Astrocyte (in vitro differentiated cells and primary cell): ENCODE measurements around the gene TREML1.

Experiments
- EZH2 ChIP-seq: IDR thresholded peaks from 2 replicates; pipeline ENCODE4 v1.6.1; 2012; ENCODE audit warnings: mild to moderate bottlenecking, low read length, inconsistent platforms; ENCODE audit not compliant: insufficient read depth
- TF ChIP-seq, protein P1 (sequence below): IDR thresholded peaks from 2 replicates; pipeline ENCODE4 v1.5.1; 2011; ENCODE audit warnings: low read depth, mild to moderate bottlenecking, inconsistent platforms, low read length, moderate library complexity; ENCODE audit not compliant: insufficient read depth

DNA sequence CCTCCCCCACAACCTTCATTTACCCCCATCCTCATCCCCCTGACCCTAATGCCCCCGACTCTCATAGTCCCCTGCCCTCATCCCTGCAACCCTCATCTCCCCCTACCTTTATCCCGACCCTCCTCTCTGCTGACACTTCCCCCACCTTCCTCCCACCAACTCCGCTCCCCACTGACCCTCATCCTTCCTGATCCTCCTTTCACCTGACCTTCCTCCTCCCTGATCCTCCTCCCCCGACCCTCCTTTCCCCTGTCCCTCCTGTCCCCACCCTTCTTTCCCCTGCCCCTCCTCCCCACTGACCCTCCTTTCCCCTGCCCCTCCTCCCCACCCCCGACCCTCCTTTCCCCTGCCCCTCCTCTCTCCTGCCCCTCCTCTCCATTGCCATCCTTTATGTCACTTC, 39.7 kb upstream of the TREML1 start:
- TF ChIP-seq, protein P1, sequence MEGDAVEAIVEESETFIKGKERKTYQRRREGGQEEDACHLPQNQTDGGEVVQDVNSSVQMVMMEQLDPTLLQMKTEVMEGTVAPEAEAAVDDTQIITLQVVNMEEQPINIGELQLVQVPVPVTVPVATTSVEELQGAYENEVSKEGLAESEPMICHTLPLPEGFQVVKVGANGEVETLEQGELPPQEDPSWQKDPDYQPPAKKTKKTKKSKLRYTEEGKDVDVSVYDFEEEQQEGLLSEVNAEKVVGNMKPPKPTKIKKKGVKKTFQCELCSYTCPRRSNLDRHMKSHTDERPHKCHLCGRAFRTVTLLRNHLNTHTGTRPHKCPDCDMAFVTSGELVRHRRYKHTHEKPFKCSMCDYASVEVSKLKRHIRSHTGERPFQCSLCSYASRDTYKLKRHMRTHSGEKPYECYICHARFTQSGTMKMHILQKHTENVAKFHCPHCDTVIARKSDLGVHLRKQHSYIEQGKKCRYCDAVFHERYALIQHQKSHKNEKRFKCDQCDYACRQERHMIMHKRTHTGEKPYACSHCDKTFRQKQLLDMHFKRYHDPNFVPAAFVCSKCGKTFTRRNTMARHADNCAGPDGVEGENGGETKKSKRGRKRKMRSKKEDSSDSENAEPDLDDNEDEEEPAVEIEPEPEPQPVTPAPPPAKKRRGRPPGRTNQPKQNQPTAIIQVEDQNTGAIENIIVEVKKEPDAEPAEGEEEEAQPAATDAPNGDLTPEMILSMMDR: no peak
- no peak for TF ChIP-seq EZH2
